Measurements from ENCODE around the gene LBHD2.

LBHD2 gene

DNA sequence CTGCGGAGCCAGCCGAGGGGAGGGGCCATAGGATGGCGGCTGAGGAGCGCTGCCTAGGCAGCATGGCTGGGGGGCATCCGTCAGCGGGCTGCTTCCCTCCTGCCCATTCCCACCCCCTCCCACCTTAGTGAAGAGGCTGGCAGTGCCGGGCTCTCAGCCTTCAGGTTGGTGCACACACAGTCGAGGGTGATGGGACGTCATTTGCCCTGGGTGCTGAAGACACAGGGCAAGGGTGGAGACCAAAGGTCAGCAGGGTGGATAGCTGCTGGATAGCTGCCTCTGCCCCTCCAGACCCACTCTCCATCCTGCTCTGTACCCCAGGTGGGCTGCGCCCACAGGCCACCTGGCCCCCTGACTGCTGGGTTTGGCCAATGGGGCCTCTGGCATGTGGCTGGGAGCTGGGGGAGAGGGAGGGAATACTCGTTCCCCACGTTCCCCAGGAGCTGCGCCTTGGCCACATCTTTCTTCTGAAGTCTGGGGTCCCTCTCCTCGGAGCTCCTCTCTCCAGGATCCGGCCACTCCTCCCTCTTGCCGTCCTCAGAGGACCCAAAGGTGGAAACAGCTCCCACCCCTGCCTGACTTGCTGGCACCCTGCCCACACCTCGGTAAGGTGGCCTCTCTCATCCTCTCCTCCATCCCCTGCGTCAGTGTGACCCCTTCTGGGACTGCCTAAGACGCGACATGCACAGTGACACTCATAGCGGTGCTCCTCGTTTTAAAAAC is 15.5 kb upstream of the LBHD2 start:
- H3F3A ChIP-seq (ENCODE audit: control insufficient read depth, insufficient read depth): no peaks in the 10 kb centered on the region
- no peak overlapping the region for H3K4me3 ChIP-seq (ENCODE audit: low read length)
- TF ChIP-seq, protein P1, sequence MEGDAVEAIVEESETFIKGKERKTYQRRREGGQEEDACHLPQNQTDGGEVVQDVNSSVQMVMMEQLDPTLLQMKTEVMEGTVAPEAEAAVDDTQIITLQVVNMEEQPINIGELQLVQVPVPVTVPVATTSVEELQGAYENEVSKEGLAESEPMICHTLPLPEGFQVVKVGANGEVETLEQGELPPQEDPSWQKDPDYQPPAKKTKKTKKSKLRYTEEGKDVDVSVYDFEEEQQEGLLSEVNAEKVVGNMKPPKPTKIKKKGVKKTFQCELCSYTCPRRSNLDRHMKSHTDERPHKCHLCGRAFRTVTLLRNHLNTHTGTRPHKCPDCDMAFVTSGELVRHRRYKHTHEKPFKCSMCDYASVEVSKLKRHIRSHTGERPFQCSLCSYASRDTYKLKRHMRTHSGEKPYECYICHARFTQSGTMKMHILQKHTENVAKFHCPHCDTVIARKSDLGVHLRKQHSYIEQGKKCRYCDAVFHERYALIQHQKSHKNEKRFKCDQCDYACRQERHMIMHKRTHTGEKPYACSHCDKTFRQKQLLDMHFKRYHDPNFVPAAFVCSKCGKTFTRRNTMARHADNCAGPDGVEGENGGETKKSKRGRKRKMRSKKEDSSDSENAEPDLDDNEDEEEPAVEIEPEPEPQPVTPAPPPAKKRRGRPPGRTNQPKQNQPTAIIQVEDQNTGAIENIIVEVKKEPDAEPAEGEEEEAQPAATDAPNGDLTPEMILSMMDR (IDR thresholded peaks at IDR 0.05; ENCODE audit: low read depth, low read length, poor library complexity, severe bottlenecking): no peak
- TF ChIP-seq EZH2phosphoT487 (IDR thresholded peaks at IDR 0.05; ENCODE audit: borderline replicate concordance, low read length): no peak
- H3K9me3 ChIP-seq (ENCODE audit: control insufficient read depth, insufficient read depth, low read length): no peaks in the 10 kb centered on the region
- no peaks in the 10 kb centered on the region for H3K9me2 ChIP-seq (replicated peaks; ENCODE audit: control insufficient read depth, low read length)
- H3K79me2 ChIP-seq (ENCODE audit: control insufficient read depth, low read length): no peaks in the 10 kb centered on the region
- no peak overlapping the region for H3K4me2 ChIP-seq (ENCODE audit: low read length)
- no peaks in the 10 kb centered on the region for H4K20me1 ChIP-seq (ENCODE audit: control insufficient read depth, insufficient read depth, low read depth, low read length)
- H3K27ac ChIP-seq (ENCODE audit: low read depth, low read length): no peak overlapping the region
- H3K4me1 ChIP-seq (ENCODE audit: control insufficient read depth, low read length): no peaks in the 10 kb centered on the region
- H3K36me3 ChIP-seq (ENCODE audit: control insufficient read depth, low read length): no peaks in the 10 kb centered on the region
- peaks cover 5% of the 10 kb centered on the region for H3K27me3 ChIP-seq (ENCODE audit: control insufficient read depth, low read length)

DNA sequence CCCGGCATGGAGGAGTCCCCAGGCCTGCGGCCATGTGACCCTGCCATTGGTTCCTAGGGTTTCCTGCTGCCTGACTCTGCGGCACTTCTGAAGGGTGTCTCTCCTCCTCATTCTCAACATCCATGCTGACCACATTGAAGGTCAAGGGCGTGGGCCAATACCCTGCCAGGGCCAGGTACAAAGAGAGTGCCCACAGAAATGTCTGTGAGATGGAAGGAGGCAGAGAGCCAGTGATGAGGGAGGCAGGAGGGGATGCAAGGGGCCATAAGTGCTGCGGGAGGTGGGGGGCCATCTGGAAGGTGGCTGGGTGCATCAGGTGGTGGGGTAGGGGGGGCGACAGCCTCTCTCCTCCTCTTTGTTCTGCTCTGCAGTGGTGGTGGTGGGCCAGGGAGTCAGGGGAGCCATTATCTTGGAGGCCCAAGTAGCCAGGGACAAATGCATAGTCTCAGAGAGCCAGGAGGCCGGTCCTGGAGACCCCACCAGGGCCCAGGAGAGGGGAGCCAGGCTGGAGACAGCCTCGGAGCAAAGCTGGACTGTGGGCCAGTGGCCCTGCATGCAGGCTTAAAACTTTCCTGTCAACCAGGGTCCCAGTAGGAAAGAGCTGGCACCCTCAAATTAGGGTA is 13.6 kb upstream of the LBHD2 start:
- Histone ChIP-seq H3K9me2 (replicated peaks; ENCODE audit: control insufficient read depth, low read length) (no peaks in the 10 kb centered on the region), H3K4me1 (ENCODE audit: control insufficient read depth, low read length) (peaks cover 3% of the 10 kb centered on the region), H3K4me3 (ENCODE audit: low read length) (no peak overlapping the region), H3K79me2 (ENCODE audit: control insufficient read depth, low read length) (no peaks in the 10 kb centered on the region), H3K27me3 (ENCODE audit: control insufficient read depth, low read length) (peaks cover 23% of the 10 kb centered on the region), H3F3A (ENCODE audit: control insufficient read depth, insufficient read depth) (no peaks in the 10 kb centered on the region), H3K9me3 (ENCODE audit: control insufficient read depth, insufficient read depth, low read length) (no peaks in the 10 kb centered on the region), H3K27ac (ENCODE audit: low read depth, low read length) (no peak overlapping the region), H3K36me3 (ENCODE audit: control insufficient read depth, low read length) (no peaks in the 10 kb centered on the region), H4K20me1 (ENCODE audit: control insufficient read depth, insufficient read depth, low read depth, low read length) (no peaks in the 10 kb centered on the region), H3K4me2 (ENCODE audit: low read length) (no peak overlapping the region)
- no peak for TF ChIP-seq EZH2phosphoT487 (IDR thresholded peaks at IDR 0.05; ENCODE audit: borderline replicate concordance, low read length)
- TF ChIP-seq, protein P1 (IDR thresholded peaks at IDR 0.05; ENCODE audit: low read depth, low read length, poor library complexity, severe bottlenecking): no peak

DNA sequence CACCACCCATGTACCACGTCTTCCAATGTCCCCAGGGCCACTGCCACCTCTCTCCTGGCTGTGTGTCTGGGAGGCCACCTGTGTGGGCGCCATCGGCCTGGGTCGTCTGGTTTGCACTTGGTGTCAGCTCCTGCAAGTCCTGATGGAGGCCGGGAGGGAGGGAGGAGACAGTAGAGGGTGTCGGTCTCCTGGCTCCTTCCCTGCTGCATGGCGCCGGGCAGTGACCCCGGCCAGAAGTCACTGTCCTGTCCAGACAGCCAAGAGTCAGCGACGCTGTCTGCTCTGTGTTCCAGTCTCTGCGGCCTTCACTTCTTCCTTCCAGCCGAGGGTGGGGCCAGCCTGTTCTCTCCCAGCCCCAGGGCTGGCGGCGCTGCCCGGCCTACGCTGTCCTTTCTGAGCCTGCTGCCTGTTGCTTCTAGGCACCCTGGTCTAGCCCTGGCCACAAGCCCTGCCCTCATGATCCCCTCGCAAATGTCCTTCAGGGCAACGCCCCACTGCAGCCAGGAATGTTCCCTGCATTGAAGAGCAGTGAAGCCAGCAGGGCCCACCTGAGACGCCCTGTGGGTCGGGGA is 13.0 kb upstream of the LBHD2 start:
- Histone ChIP-seq H3K9me3 (ENCODE audit: control insufficient read depth, insufficient read depth, low read length) (no peaks in the 10 kb centered on the region), H3F3A (ENCODE audit: control insufficient read depth, insufficient read depth) (no peaks in the 10 kb centered on the region), H3K27ac (ENCODE audit: low read depth, low read length) (no peak overlapping the region), H4K20me1 (ENCODE audit: control insufficient read depth, insufficient read depth, low read depth, low read length) (no peaks in the 10 kb centered on the region), H3K4me2 (ENCODE audit: low read length) (no peak overlapping the region), H3K9me2 (replicated peaks; ENCODE audit: control insufficient read depth, low read length) (no peaks in the 10 kb centered on the region), H3K4me1 (ENCODE audit: control insufficient read depth, low read length) (peaks cover 8% of the 10 kb centered on the region), H3K27me3 (ENCODE audit: control insufficient read depth, low read length) (peaks cover 25% of the 10 kb centered on the region), H3K79me2 (ENCODE audit: control insufficient read depth, low read length) (no peaks in the 10 kb centered on the region), H3K36me3 (ENCODE audit: control insufficient read depth, low read length) (no peaks in the 10 kb centered on the region), H3K4me3 (ENCODE audit: low read length) (no peak overlapping the region)
- TF ChIP-seq EZH2phosphoT487 (IDR thresholded peaks at IDR 0.05; ENCODE audit: borderline replicate concordance, low read length): no peak
- TF ChIP-seq, protein P1 (IDR thresholded peaks at IDR 0.05; ENCODE audit: low read depth, low read length, poor library complexity, severe bottlenecking): no peak

Measured in DOHH2 (cell line).